NCI-H2081 (cell line): ENCODE data around the gene HIPK2.

Experiments used
- DNase-seq, 2 experiments: peaks; one replicate each; lab custom pipeline; 2025; lab: John Stamatoyannopoulos, UW

HIPK2 gene

GRCh38 chr7:139714163-139714901, 63.5 kb downstream of the HIPK2 start:
- no peak for DNase-seq

- no peak for DNase-seq
Observed at GRCh38 chr7:139713526-139714162, 64.2 kb downstream of the HIPK2 start.

GRCh38 chr7:139713061-139713460, 64.7 kb downstream of the HIPK2 start:
- no peak for DNase-seq

- DNase-seq: no peak
Observed at GRCh38 chr7:139711991-139712743, 65.6 kb downstream of the HIPK2 start.

- no peak for DNase-seq
Observed at GRCh38 chr7:139710036-139710435, 67.8 kb downstream of the HIPK2 start.

GRCh38 chr7:139709485-139709884, 68.3 kb downstream of the HIPK2 start:
- no peak for DNase-seq

GRCh38 chr7:139708541-139708940, 69.3 kb downstream of the HIPK2 start:
- no peak for DNase-seq

- no peak for DNase-seq
Observed at GRCh38 chr7:139706837-139707236, 71.0 kb downstream of the HIPK2 start.

- DNase-seq: no peak
Observed at GRCh38 chr7:139704308-139704879, 73.4 kb downstream of the HIPK2 start.

- no peak for DNase-seq
Observed at GRCh38 chr7:139703487-139704307, 74.1 kb downstream of the HIPK2 start.

- no peak for DNase-seq
Observed at GRCh38 chr7:139702811-139703486, 74.8 kb downstream of the HIPK2 start.

- DNase-seq: peak in 1 of 2 experiments; percentile 50
Observed at GRCh38 chr7:139702313-139702731, 75.5 kb downstream of the HIPK2 start.

GRCh38 chr7:139701908-139702307, 75.9 kb downstream of the HIPK2 start:
- DNase-seq: no peak

- no peak for DNase-seq
Observed at GRCh38 chr7:139700505-139701235, 77.1 kb downstream of the HIPK2 start.

GRCh38 chr7:139699640-139700504, 77.9 kb downstream of the HIPK2 start:
- DNase-seq: no peak

GRCh38 chr7:139698844-139699243, 79.0 kb downstream of the HIPK2 start:
- DNase-seq: no peak

- DNase-seq: no peak
Observed at GRCh38 chr7:139698278-139698677, 79.5 kb downstream of the HIPK2 start.

GRCh38 chr7:139697056-139697455, 80.7 kb downstream of the HIPK2 start:
- peak; percentile 73 to 88 for DNase-seq

- no peak for DNase-seq
Observed at GRCh38 chr7:139696552-139696951, 81.2 kb downstream of the HIPK2 start.
